Transverse colon (tissue), 3 donors: ENCODE data around the gene DELE1.

ENCODE experiments used
- EP300 ChIP-seq: sonication (generic); formaldehyde crosslinking; IDR thresholded peaks from one replicate; pipeline ENCODE4 v1.6.1; 2017; ENCODE audit warnings: antibody characterized with exemption, low read depth
- POLR2A ChIP-seq: fragments of 450-650 bp; IDR thresholded peaks from one replicate; pipeline ENCODE4 v1.6.1; 2016; ENCODE audit warnings: antibody characterized with exemption, mild to moderate bottlenecking, moderate library complexity
- TF ChIP-seq, protein P1 (sequence below), 5 experiments: fragments of 200-600 bp in 3 of 5; fragments of 450-650 bp in 2 of 5; sonication (generic) in 3 of 5; IDR thresholded peaks; 1 replicate in 2 of 5; 2 replicates in 3 of 5; pipeline ENCODE4 v1.5.1; 2016 to 2017; ENCODE audit warnings: antibody characterized with exemption in 5 of 5, inconsistent platforms in 3 of 5, mild to moderate bottlenecking in 2 of 5, moderate library complexity in 1 of 5

- TF ChIP-seq, protein P1, sequence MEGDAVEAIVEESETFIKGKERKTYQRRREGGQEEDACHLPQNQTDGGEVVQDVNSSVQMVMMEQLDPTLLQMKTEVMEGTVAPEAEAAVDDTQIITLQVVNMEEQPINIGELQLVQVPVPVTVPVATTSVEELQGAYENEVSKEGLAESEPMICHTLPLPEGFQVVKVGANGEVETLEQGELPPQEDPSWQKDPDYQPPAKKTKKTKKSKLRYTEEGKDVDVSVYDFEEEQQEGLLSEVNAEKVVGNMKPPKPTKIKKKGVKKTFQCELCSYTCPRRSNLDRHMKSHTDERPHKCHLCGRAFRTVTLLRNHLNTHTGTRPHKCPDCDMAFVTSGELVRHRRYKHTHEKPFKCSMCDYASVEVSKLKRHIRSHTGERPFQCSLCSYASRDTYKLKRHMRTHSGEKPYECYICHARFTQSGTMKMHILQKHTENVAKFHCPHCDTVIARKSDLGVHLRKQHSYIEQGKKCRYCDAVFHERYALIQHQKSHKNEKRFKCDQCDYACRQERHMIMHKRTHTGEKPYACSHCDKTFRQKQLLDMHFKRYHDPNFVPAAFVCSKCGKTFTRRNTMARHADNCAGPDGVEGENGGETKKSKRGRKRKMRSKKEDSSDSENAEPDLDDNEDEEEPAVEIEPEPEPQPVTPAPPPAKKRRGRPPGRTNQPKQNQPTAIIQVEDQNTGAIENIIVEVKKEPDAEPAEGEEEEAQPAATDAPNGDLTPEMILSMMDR (IDR thresholded peaks at IDR 0.05), result no peak
- TF ChIP-seq EP300 (no peak), POLR2A (no peak)
Observed at GRCh38 chr5:141934099-141934844, 10.6 kb downstream of the DELE1 start.
